Esophagus (tissue), 2 donors: ENCODE results near the gene NHSL1. TPM values are rescaled to one million over a fixed set of nuclear protein-coding genes. Genes with fewer than 3 reads are reported as not detected.

Source experiments
- H3K27ac ChIP-seq, 2 donors: one replicate each; pipeline ENCODE4 v1.5.1; 2013; ENCODE audit warnings: low read depth in 2 of 2, mild to moderate bottlenecking in 2 of 2, inconsistent platforms in 1 of 2, low read length in 1 of 2, moderate library complexity in 1 of 2
- H3K27me3 ChIP-seq, 2 donors: one replicate each; pipeline ENCODE4 v1.6.1; 2013; ENCODE audit warnings: low read length in 2 of 2, control low read depth in 1 of 2, mild to moderate bottlenecking in 1 of 2; ENCODE audit not compliant: insufficient read depth in 2 of 2, control insufficient read depth in 1 of 2
- H3K36me3 ChIP-seq, 2 donors: one replicate each; pipeline ENCODE4 v1.6.1; 2013; ENCODE audit warnings: low read length in 1 of 2; ENCODE audit not compliant: control insufficient read depth in 2 of 2, insufficient read depth in 2 of 2
- H3K4me1 ChIP-seq, 2 donors: one replicate each; pipeline ENCODE4 v1.6.1; 2013; ENCODE audit warnings: low read length in 1 of 2; ENCODE audit not compliant: control insufficient read depth in 2 of 2, insufficient read depth in 2 of 2
- H3K4me3 ChIP-seq, 2 donors: one replicate each; pipeline ENCODE4 v1.5.1; 2013; ENCODE audit warnings: low read length in 2 of 2, mild to moderate bottlenecking in 2 of 2, low read depth in 1 of 2, moderate library complexity in 1 of 2
- H3K9me3 ChIP-seq, 2 donors: one replicate each; pipeline ENCODE4 v1.6.1; 2013; ENCODE audit warnings: mild to moderate bottlenecking in 2 of 2, low read depth in 1 of 2, low read length in 1 of 2, moderate library complexity in 1 of 2; ENCODE audit not compliant: control insufficient read depth in 2 of 2, insufficient read depth in 1 of 2
- WGBS, 2 donors: extraction: QIAGEN DNeasy Blood & Tissue Kit; methylation state at CpG; one replicate each; pipeline ENCODE4 v1.1.7; 2013; 5-methylcytosine and 5-hydroxymethylcytosine counted together
- polyA plus RNA-seq, 2 donors: library from polyadenylated mRNA; stranded (reverse); fragments of 200-250 nt; gene quantifications; one replicate each; pipeline ENCODE4 v1.2.3, GENCODE V29; 2013
- donor health status: healthy with polysubstance abuse.
- donor health status: Bipolar disorder and iron deficiency.

Gene NHSL1
- polyA plus RNA-seq, 2 donors: 6.5 to 12.9 TPM

DNA sequence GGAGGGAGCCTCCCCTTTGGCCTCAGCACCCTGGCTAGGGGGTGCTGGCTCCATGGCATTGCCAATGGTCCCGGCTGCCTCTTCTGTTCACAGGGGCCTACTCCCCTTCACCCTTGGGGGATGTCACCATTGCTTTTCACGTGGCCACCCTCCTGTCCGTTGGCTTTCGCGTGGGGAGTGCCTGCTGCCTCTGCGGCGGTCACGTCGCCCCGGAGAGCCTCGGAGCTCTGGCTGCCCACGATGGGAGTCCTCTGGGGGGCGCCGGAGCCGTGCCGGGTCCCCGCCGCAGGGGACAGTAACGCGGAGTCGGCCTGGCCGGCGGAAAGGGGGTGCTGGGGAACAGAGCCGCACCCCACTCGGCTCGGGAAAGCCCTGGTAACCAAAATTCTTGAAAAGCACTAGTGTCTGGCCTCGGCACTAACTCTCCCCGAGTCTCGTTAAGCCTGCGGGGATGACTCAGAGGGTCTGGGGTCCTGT, 95.9 kb downstream of the NHSL1 start:
- Histone ChIP-seq H3K27ac (peak overlapping the region; percentile 91 to 93), H3K27me3 (no peaks in the 10 kb centered on the region), H3K36me3 (peaks cover 0 to 9% of the 10 kb centered on the region in 2 donors), H3K4me3 (peak overlapping the region; percentile 81 to 88), H3K4me1 (peaks cover 0 to 9% of the 10 kb centered on the region in 2 donors), H3K9me3 (no peaks in the 10 kb centered on the region)
- 1% methylated on average over 30 of the region's 30 CpGs for WGBS, 2 donors

DNA sequence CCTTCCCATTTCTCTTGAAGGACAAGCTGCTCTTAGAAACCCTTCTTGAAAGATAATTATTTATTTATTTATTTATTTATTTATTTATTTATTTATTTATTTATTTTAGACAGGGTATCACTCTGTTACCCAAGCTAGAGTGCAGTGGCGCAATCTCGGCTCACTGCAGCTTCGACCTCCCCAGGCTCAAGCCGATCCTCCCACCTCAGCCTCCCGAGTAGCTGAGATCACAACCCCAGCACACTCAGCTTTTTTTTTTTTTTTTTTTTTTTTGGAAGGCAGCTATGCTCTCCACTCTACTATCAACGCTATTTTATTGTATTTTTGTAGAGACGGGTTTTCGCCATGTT, 96.5 kb downstream of the NHSL1 start:
- Histone ChIP-seq H3K27me3 (no peaks in the 10 kb centered on the region), H3K36me3 (peaks cover 0 to 6% of the 10 kb centered on the region in 2 donors), H3K4me1 (peaks cover 0 to 8% of the 10 kb centered on the region in 2 donors), H3K9me3 (no peaks in the 10 kb centered on the region), H3K27ac (no peak overlapping the region), H3K4me3 (no peak overlapping the region)
- WGBS, 2 donors: 86 to 89% methylated on average over 8 of the region's 8 CpGs

DNA sequence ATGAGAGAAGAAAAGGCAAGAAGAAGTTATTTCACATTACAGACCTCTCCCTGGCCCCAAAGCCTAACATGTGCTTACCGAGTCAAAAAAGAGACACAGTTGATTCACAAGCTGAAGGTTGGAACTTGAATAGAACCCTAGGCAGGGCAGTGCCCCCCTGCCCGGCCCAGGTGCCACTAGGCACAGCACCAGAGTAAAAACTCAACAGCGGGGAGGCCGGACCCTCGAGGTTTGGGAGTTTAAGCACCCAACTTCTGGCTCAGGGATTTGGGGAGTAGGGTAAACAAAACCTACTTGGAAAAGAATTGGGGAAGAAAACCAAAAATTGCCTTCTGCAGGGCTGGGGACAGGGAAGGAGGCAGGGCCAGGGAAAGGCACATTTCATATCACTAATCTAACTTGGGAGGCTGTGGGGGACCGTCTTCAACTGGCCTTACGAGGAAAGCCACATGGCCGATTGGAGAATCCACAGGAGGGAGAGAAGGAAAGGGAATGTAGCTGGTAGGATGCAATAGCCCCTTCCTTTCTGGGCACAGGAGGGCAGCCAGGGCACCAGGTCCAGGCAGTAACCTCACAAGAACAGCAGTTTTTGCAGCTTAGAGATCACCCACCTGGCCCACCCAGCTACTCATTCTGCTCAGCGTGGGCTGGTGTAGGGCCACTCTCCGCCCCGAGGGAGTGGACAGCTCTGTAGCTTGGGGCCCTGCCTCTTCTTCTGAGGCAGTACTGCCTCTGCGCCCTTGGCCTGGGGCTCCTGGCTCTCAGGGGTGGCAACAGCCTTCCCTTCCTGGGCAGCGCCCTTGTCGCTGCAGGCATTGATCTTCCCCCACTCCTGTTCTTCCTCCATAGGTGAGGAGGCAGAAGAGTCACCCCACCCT, 97.1 kb downstream of the NHSL1 start:
- 93 to 95% methylated on average over 14 of the region's 14 CpGs for WGBS, 2 donors
- peaks cover 0 to 4% of the 10 kb centered on the region in 2 donors for H3K4me1 ChIP-seq
- H3K36me3 ChIP-seq: no peaks in the 10 kb centered on the region
- no peaks in the 10 kb centered on the region for H3K9me3 ChIP-seq
- H3K27ac ChIP-seq: no peak overlapping the region
- H3K4me3 ChIP-seq: no peak overlapping the region
- H3K27me3 ChIP-seq: no peaks in the 10 kb centered on the region

DNA sequence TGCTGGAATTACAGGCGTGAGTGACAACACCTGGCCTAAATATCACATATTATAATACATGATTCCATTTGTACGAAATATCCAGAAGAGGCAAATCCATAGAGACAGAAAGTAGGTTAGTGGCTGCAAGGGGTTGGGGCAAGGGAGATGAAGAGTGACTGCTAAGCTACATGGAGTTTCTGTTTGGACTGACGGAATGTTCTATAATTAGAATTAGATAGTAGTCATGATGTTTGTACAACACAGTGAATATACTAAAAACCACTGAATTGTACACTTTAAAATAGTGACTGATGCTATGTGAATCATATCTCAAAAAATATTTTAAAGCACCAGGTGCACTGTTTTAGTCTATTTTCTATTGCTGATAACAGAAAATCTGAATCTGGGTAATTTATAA, 99.0 kb downstream of the NHSL1 start:
- Histone ChIP-seq H3K27me3 (no peaks in the 10 kb centered on the region), H3K36me3 (no peaks in the 10 kb centered on the region), H3K4me3 (no peak overlapping the region), H3K4me1 (peaks cover 0 to 4% of the 10 kb centered on the region in 2 donors), H3K27ac (no peak overlapping the region), H3K9me3 (no peaks in the 10 kb centered on the region)
- WGBS, 2 donors: 91% methylated on average over 3 of the region's 3 CpGs

DNA sequence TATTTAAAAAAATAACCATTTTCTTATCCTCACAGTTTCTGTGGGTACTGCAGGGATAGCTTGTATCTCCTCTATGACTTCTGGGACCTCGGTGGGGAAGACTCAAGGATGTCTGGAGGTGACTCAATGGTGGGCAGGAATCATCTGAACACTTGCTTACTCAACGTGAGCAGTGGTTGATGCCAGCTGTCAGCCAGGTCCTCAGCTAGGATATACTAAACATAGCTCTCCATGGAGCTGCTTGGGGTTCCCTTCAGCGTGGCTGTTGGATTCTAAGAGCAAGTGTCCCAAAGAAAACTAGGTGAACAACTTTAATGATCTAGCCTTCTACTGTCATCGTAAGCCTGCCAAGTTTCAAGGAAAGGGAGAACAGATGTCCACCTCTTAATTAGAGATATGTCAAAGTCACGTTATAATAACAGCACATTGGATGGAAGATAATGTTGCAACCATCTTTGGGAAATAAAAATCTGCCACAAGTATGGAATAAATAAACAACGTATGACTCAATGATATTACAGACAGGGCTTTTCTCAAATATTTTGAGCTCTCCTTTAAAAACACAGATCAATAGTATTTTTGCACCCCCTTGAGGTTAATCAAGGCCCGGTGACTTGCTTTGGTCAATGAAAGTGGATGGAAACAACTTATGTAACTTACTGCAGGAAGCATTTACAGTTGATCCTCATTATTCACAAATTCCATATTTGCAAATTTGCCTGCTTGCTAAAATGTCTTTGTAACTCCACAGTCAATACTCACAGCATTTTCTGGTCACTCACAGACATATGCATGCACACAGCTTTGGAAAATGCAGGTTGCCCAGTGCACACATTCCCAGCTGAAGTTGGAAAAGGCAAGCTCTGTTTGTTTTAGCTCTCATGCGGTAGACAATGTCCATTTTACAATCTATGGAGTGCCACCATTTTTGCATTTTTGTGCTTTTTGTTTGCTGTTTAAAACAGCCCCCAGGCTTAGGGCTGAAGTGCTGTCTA, 101.9 kb downstream of the NHSL1 start:
- Histone ChIP-seq H3K9me3 (no peaks in the 10 kb centered on the region), H3K27me3 (no peaks in the 10 kb centered on the region), H3K36me3 (no peaks in the 10 kb centered on the region), H3K4me3 (no peak overlapping the region), H3K27ac (no peak overlapping the region), H3K4me1 (no peaks in the 10 kb centered on the region)
- WGBS, 2 donors: 79% methylated on average over 8 of the region's 8 CpGs

DNA sequence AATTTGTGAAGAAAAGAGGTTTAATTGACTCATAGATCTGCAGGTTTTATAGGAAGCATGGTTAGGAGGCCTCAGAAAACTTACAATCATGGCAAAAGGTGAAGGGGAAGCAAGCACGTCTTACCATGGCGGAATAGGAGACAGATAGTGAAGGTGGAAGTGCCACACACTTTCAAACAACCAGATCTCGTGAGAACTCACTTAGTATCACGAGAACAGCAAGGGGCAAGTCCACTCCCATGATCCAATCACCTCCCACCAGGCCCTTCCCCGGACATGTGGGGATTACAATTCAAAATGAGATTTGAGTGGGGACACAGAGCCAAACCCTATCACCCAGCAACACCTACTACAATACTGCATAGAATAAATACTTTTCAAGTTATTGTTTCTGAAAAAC, 102.6 kb downstream of the NHSL1 start:
- no peaks in the 10 kb centered on the region for H3K27me3 ChIP-seq
- H3K4me1 ChIP-seq: no peaks in the 10 kb centered on the region
- no peak overlapping the region for H3K27ac ChIP-seq
- H3K36me3 ChIP-seq: no peaks in the 10 kb centered on the region
- WGBS, 2 donors: 89 to 94% methylated on average over 5 of the region's 5 CpGs
- H3K4me3 ChIP-seq: no peak overlapping the region
- no peaks in the 10 kb centered on the region for H3K9me3 ChIP-seq

DNA sequence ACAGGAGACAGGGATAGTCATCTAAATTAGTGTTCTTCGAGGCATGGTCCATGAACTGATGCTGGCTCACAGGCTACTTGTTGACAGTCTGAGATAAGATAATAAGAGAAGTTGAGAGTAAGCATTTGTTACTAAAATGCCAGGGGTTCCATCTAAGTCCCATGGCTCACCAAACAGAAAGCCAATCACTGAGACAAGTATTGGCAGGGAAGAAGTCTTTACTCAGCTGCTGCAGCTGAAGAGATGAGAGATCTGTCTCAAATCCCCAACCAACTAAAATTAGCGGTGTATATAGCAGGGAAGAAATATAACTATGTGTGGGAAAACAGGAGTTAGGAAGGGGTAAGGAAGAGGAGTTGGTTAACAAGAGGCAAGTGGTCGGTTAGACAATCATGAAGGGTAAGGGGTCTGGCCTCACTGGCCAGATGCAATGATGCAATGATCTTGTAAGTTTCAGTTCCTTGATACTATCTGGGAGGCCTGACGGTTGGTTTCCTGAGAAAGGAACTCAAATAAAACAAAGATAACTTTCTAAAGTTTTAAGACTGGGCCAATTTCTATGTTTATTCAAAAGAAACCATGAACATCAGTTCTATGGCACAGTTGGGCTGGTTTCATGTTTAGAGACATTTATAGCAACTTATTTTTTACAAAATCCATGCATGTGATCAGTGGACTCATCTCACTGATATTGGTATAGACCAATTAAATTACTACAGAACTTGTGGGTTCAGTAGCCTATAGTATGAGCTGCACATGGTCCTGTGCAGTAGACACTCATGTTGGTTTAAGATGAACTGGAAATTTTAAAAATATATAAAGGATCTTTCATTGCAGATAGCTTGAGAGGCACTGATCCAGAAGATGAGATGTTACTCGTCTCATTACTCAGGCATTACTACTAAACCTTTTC, 105.2 kb downstream of the NHSL1 start:
- WGBS, 2 donors: 81 to 83% methylated on average over 5 of the region's 5 CpGs
- no peaks in the 10 kb centered on the region for H3K36me3 ChIP-seq
- no peak overlapping the region for H3K4me3 ChIP-seq
- H3K4me1 ChIP-seq: no peaks in the 10 kb centered on the region
- no peaks in the 10 kb centered on the region for H3K9me3 ChIP-seq
- H3K27me3 ChIP-seq: no peaks in the 10 kb centered on the region
- H3K27ac ChIP-seq: no peak overlapping the region

DNA sequence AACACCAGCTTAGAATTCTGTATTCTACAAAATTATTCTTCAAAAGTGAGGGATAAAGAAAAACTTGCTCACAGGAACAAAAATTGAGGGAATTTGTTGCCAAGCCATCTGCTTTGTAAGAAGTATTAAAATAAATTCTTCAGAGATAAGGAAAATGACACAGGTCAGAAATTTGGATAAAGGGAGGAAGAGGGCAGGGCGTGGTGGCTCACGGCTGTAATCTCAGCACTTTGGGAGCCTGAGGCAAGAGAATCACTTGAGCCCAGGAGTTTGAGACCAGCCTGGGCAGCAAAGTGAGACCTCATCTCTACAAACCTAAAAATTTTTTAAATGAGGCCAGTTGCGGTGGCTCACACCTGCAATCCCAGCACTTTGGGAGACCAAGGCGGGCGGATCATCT, 109.7 kb downstream of the NHSL1 start:
- no peak overlapping the region for H3K27ac ChIP-seq
- H3K9me3 ChIP-seq: no peaks in the 10 kb centered on the region
- H3K4me1 ChIP-seq: no peaks in the 10 kb centered on the region
- WGBS, 2 donors: 85% methylated on average over 5 of the region's 5 CpGs
- no peak overlapping the region for H3K4me3 ChIP-seq
- H3K27me3 ChIP-seq: no peaks in the 10 kb centered on the region
- H3K36me3 ChIP-seq: no peaks in the 10 kb centered on the region
